Measurements from ENCODE around the gene NTM. TPM values are rescaled to one million over a fixed set of nuclear protein-coding genes. Genes with fewer than 3 reads are reported as not detected.

NTM gene
- total and polyA plus RNA-seq, 2 of the 8 experiments (the other 6 are each of a cell fraction or from before 2014, with no cell fraction given), result 13.4 to 20.0 TPM

DNA sequence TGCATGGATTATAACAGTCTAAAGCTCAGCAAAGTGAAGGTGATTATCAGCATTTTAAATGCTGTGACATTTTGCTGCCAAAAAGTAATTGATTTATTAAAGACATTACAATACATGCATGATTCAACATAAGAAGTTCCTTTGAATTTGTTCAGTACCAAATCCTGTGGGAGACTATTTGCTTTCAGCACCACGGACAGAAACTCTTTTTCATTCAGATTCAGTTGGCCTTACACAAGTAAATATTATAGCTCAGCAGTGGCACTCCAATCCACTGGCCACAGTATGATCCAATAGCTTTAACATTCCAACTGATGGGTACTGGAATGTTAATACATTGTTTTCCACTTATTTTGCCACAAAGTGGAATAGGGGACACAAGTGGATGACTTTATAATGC lies 806.7 kb downstream of the NTM start:
- FAIRE-seq (no peak), DNase-seq (ENCODE audit: low read depth in 1 of 2, low spot score in 2 of 2) (no peak)
- no peak overlapping the region for H3K23ac ChIP-seq (ENCODE audit: insufficient read length)
- no peaks in the 10 kb centered on the region; a peak in 1 of 8 replicates for H3K36me3 ChIP-seq (ENCODE audit: control insufficient read depth in 2 of 4, insufficient read depth in 4 of 4, low read length in 3 of 4)
- no peak overlapping the region for H3K18ac ChIP-seq (ENCODE audit: extremely low read depth, low read length)
- no peaks in the 10 kb centered on the region for H3K27me3 ChIP-seq (replicated peaks in 1 of 4; ENCODE audit: control insufficient read depth in 3 of 4, extremely low read depth in 1 of 4, insufficient read depth in 3 of 4, low read length in 3 of 4)
- no peak overlapping the region for H2BK5ac ChIP-seq (ENCODE audit: low read depth, low read length)
- no peaks in the 10 kb centered on the region for H4K20me1 ChIP-seq (replicated peaks in 1 of 2; ENCODE audit: control insufficient read depth in 1 of 2, insufficient read depth in 2 of 2, low read length in 2 of 2)
- no peak overlapping the region for H4K8ac ChIP-seq (ENCODE audit: extremely low read depth, insufficient read depth, low read length)
- ChIA-PET POLR2A (ENCODE audit: partially characterized antibody) (no interaction called here), CTCF (ENCODE audit: partially characterized antibody) (no interaction called here)
- no peaks in the 10 kb centered on the region for H3K4me1 ChIP-seq (replicated peaks in 1 of 4; ENCODE audit: control insufficient read depth in 3 of 4, insufficient read depth in 4 of 4, low read length in 3 of 4)
- WGBS, 2 experiments (ENCODE audit: extremely low coverage in 1 of 2, insufficient coverage in 1 of 2, insufficient read length in 1 of 2, insufficient replicate concordance in 2 of 2, low coverage in 1 of 2, low lambda C conversion rate in 2 of 2, missing lambda C conversion rate in 1 of 2), result 55% methylated on average over 1 of the region's 1 CpG; no CpG with 5 or more reads in 1 of the 2 experiments
- no peak overlapping the region for H2AFZ ChIP-seq (ENCODE audit: low read length)
- no peak overlapping the region for H2BK120ac ChIP-seq (replicated peaks; ENCODE audit: low read depth, low read length)
- H3K9ac ChIP-seq (replicated peaks in 1 of 4; ENCODE audit: extremely low read depth in 1 of 4, low read depth in 3 of 4, low read length in 3 of 4), result no peak overlapping the region
- H3K4me2 ChIP-seq (ENCODE audit: insufficient read depth in 1 of 2, low read depth in 2 of 2, low read length in 2 of 2), result no peak overlapping the region
- H2BK15ac ChIP-seq (ENCODE audit: low read length), result no peak overlapping the region
- H3K9me3 ChIP-seq (ENCODE audit: insufficient read depth in 2 of 2, low read depth in 1 of 2, low read length in 1 of 2), result no peaks in the 10 kb centered on the region
- no peak overlapping the region for H4K5ac ChIP-seq (ENCODE audit: insufficient read length, low read depth, low read length)
- H3K4ac ChIP-seq (replicated peaks; ENCODE audit: insufficient read length, low read depth, low read length), result no peak overlapping the region
- H3K79me2 ChIP-seq (ENCODE audit: control insufficient read depth in 1 of 2, insufficient read depth in 2 of 2, low read length in 2 of 2), result no peaks in the 10 kb centered on the region
- H2AK5ac ChIP-seq (ENCODE audit: low read depth, low read length), result no peak overlapping the region
- H3K14ac ChIP-seq (ENCODE audit: insufficient read length), result no peak overlapping the region
- no peak overlapping the region for H4K91ac ChIP-seq (replicated peaks; ENCODE audit: insufficient read length, low read length)
- H3K23me2 ChIP-seq (ENCODE audit: low read depth, low read length), result no peaks in the 10 kb centered on the region; the same call in 1 of the 2 replicates
- no peak overlapping the region for H3K4me3 ChIP-seq (ENCODE audit: extremely low read depth in 1 of 4, insufficient read depth in 2 of 4, low read depth in 3 of 4, low read length in 4 of 4)
- H3K79me1 ChIP-seq (ENCODE audit: low read depth, low read length), result no peaks in the 10 kb centered on the region
- no peak overlapping the region for H3K56ac ChIP-seq (replicated peaks; ENCODE audit: insufficient read length, low read depth, low read length)
- no peak overlapping the region for H2BK20ac ChIP-seq (ENCODE audit: low read length)
- H2BK12ac ChIP-seq (ENCODE audit: low read depth, low read length), result no peak overlapping the region
- H3K27ac ChIP-seq (ENCODE audit: low read depth, low read length), result no peak overlapping the region
- TF ChIP-seq SIN3A (conservative IDR thresholded peaks at IDR 0.05 in 1 of 2, IDR thresholded peaks at IDR 0.05 in 1 of 2; ENCODE audit: low read depth in 1 of 2, low read length in 2 of 2) (no peak), ASH2L (IDR thresholded peaks at IDR 0.05; ENCODE audit: low read length) (no peak), KDM4A (IDR thresholded peaks at IDR 0.05; ENCODE audit: low read depth, low read length, severe bottlenecking) (no peak), POLR2A (IDR thresholded peaks at IDR 0.05; ENCODE audit: control extremely low read depth in 1 of 2, low read depth in 2 of 2, low read length in 2 of 2) (no peak), SUZ12 (IDR thresholded peaks at IDR 0.05; ENCODE audit: low read length) (no peak), FOSL1 (IDR thresholded peaks at IDR 0.05; ENCODE audit: insufficient read depth, low read depth, low read length) (no peak), HDAC2 (IDR thresholded peaks at IDR 0.05; ENCODE audit: borderline replicate concordance in 1 of 2, low read depth in 2 of 2, low read length in 2 of 2) (no peak), EP300 (IDR thresholded peaks at IDR 0.05; ENCODE audit: borderline replicate concordance in 1 of 2, low read depth in 2 of 2, low read length in 2 of 2) (no peak), KDM1A (IDR thresholded peaks at IDR 0.05; ENCODE audit: borderline replicate concordance, low read length) (no peak), GTF2F1 (IDR thresholded peaks at IDR 0.05; ENCODE audit: borderline replicate concordance, low read depth, low read length) (no peak)
- TF ChIP-seq, protein P1, sequence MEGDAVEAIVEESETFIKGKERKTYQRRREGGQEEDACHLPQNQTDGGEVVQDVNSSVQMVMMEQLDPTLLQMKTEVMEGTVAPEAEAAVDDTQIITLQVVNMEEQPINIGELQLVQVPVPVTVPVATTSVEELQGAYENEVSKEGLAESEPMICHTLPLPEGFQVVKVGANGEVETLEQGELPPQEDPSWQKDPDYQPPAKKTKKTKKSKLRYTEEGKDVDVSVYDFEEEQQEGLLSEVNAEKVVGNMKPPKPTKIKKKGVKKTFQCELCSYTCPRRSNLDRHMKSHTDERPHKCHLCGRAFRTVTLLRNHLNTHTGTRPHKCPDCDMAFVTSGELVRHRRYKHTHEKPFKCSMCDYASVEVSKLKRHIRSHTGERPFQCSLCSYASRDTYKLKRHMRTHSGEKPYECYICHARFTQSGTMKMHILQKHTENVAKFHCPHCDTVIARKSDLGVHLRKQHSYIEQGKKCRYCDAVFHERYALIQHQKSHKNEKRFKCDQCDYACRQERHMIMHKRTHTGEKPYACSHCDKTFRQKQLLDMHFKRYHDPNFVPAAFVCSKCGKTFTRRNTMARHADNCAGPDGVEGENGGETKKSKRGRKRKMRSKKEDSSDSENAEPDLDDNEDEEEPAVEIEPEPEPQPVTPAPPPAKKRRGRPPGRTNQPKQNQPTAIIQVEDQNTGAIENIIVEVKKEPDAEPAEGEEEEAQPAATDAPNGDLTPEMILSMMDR (IDR thresholded peaks at IDR 0.05; ENCODE audit: control extremely low read depth in 1 of 3, insufficient read depth in 1 of 3, low read depth in 1 of 3, low read length in 3 of 3), result no peak
